Fibroblast of lung (primary cell): ENCODE measurements around the gene R3HDM4. TPM values are rescaled to one million over a fixed set of nuclear protein-coding genes. Genes with fewer than 3 reads are reported as not detected.

ENCODE experiments used
- DNase-seq, 2 donors: peaks; one replicate each; pipeline versions ENCODE4 v3.0.0 to v3.0.0-alpha.2; 2010; ENCODE audit warnings: low read depth in 2 of 2
- H2AFZ ChIP-seq: 2 replicates; pipeline ENCODE4 v1.5.1; 2012; ENCODE audit warnings: low read length, control low read depth, inconsistent platforms
- H3K27ac ChIP-seq: 2 replicates; pipeline ENCODE4 v1.5.1; 2011; ENCODE audit warnings: low read length, control low read depth; ENCODE audit not compliant: insufficient read depth
- H3K27me3 ChIP-seq: 2 replicates; pipeline ENCODE4 v1.5.1; 2011; ENCODE audit warnings: mild to moderate bottlenecking, low read length; ENCODE audit not compliant: control insufficient read depth, insufficient read depth
- H3K36me3 ChIP-seq: 2 replicates; pipeline ENCODE4 v1.5.1; 2011; ENCODE audit warnings: low read length; ENCODE audit not compliant: control insufficient read depth, insufficient read depth
- H3K4me1 ChIP-seq: 2 replicates; pipeline ENCODE4 v1.5.1; 2011; ENCODE audit warnings: low read length; ENCODE audit not compliant: control insufficient read depth, insufficient read depth; ENCODE audit errors: extremely low read depth
- H3K4me2 ChIP-seq: 2 replicates; pipeline ENCODE4 v1.5.1; 2011; ENCODE audit warnings: low read length, control low read depth; ENCODE audit not compliant: insufficient read depth; ENCODE audit errors: extremely low read depth
- H3K4me3 ChIP-seq, 4 experiments: fragments of 200-600 bp in 1 of 4; sonication (generic) in 1 of 4; replicated peaks in 1 of 4; 2 replicates each; pipeline ENCODE4 v1.5.1; 2011 to 2016; ENCODE audit warnings: low read length in 4 of 4, low read depth in 3 of 4, mild to moderate bottlenecking in 3 of 4, control low read depth in 2 of 4, inconsistent platforms in 1 of 4, mixed read lengths in 1 of 4; ENCODE audit not compliant: insufficient read depth in 1 of 4; ENCODE audit errors: control extremely low read depth in 1 of 4
- H3K79me2 ChIP-seq: 2 replicates; pipeline ENCODE4 v1.5.1; 2012; ENCODE audit warnings: mild to moderate bottlenecking, low read length, inconsistent platforms; ENCODE audit not compliant: control insufficient read depth, insufficient read depth
- H3K9ac ChIP-seq: 2 replicates; pipeline ENCODE4 v1.5.1; 2011; ENCODE audit warnings: mild to moderate bottlenecking, low read length, control low read depth; ENCODE audit not compliant: insufficient read depth
- H3K9me3 ChIP-seq: 2 replicates; pipeline ENCODE4 v1.5.1; 2012; ENCODE audit warnings: low read depth, low read length; ENCODE audit not compliant: control insufficient read depth, insufficient read depth
- H4K20me1 ChIP-seq: 2 replicates; pipeline ENCODE4 v1.5.1; 2011; ENCODE audit warnings: low read length; ENCODE audit not compliant: control insufficient read depth, insufficient read depth; ENCODE audit errors: extremely low read depth
- EZH2 ChIP-seq: IDR thresholded peaks from 2 replicates; pipeline ENCODE4 v1.5.1; 2012; ENCODE audit warnings: low read length, control low read depth, mild to moderate bottlenecking; ENCODE audit errors: missing control alignments
- polyA plus RNA-seq, 2 donors: library from polyadenylated mRNA; depleted of rRNA in 1 of 2; stranded (reverse) in 1 of 2; unstranded in 1 of 2; fragments of >200 nt; gene quantifications; 2 replicates each; pipeline ENCODE4 v1.2.1, GENCODE V29; 2011 to 2012; ENCODE audit warnings: missing spikeins in 1 of 2
- total RNA-seq: library from RNA; depleted of rRNA; stranded (reverse); fragments of >200 nt; gene quantifications from 2 replicates; pipeline ENCODE4 v1.2.1, GENCODE V29; 2014
- TF ChIP-seq, protein P1 (sequence below), 2 donors: IDR thresholded peaks in 1 of 2; conservative IDR thresholded peaks in 1 of 2; 1 replicate in 1 of 2; 2 replicates in 1 of 2; pipeline ENCODE4 v1.5.1; 2011 to 2012; ENCODE audit warnings: low read length in 2 of 2, control low read depth in 1 of 2, inconsistent platforms in 1 of 2, low read depth in 1 of 2, mild to moderate bottlenecking in 1 of 2

R3HDM4 gene
- total and polyA plus RNA-seq, 2 donors (not counting 1 experiment from before 2014, with no cell fraction given) = 13.2 to 25.5 TPM

GRCh38 chr19:876780-877314, 36.2 kb downstream of the R3HDM4 start:
- Histone ChIP-seq H4K20me1 (no peaks in the 10 kb centered on the region), H3K4me2 (no peak overlapping the region), H3K79me2 (no peaks in the 10 kb centered on the region), H3K27me3 (no peaks in the 10 kb centered on the region), H3K4me3 (no peak overlapping the region), H2AFZ (no peak overlapping the region), H3K27ac (no peak overlapping the region), H3K9me3 (no peaks in the 10 kb centered on the region), H3K4me1 (no peaks in the 10 kb centered on the region), H3K9ac (no peak overlapping the region), H3K36me3 (peaks cover 32% of the 10 kb centered on the region)
- TF ChIP-seq, protein P1, sequence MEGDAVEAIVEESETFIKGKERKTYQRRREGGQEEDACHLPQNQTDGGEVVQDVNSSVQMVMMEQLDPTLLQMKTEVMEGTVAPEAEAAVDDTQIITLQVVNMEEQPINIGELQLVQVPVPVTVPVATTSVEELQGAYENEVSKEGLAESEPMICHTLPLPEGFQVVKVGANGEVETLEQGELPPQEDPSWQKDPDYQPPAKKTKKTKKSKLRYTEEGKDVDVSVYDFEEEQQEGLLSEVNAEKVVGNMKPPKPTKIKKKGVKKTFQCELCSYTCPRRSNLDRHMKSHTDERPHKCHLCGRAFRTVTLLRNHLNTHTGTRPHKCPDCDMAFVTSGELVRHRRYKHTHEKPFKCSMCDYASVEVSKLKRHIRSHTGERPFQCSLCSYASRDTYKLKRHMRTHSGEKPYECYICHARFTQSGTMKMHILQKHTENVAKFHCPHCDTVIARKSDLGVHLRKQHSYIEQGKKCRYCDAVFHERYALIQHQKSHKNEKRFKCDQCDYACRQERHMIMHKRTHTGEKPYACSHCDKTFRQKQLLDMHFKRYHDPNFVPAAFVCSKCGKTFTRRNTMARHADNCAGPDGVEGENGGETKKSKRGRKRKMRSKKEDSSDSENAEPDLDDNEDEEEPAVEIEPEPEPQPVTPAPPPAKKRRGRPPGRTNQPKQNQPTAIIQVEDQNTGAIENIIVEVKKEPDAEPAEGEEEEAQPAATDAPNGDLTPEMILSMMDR (conservative IDR thresholded peaks at IDR 0.05 in 1 of 2, IDR thresholded peaks at IDR 0.05 in 1 of 2; ENCODE audit: low read depth in 1 of 2, low read length in 2 of 2) = no peak
- TF ChIP-seq EZH2 = no peak
- no peak for DNase-seq

- H3K4me1 ChIP-seq = no peaks in the 10 kb centered on the region
- H4K20me1 ChIP-seq = no peaks in the 10 kb centered on the region
- no peak for DNase-seq
- no peak overlapping the region for H3K4me2 ChIP-seq
- no peak overlapping the region for H2AFZ ChIP-seq
- no peak overlapping the region for H3K9ac ChIP-seq
- H3K36me3 ChIP-seq = peaks cover 26% of the 10 kb centered on the region
- no peak overlapping the region for H3K27ac ChIP-seq
- TF ChIP-seq, protein P1 (conservative IDR thresholded peaks at IDR 0.05 in 1 of 2, IDR thresholded peaks at IDR 0.05 in 1 of 2; ENCODE audit: low read depth in 1 of 2, low read length in 2 of 2) = no peak
- TF ChIP-seq EZH2 = no peak
- no peaks in the 10 kb centered on the region for H3K79me2 ChIP-seq
- H3K9me3 ChIP-seq = no peaks in the 10 kb centered on the region
- no peak overlapping the region for H3K4me3 ChIP-seq
- H3K27me3 ChIP-seq = no peaks in the 10 kb centered on the region
Observed at GRCh38 chr19:876089-876488, 36.9 kb downstream of the R3HDM4 start.

- no peak for DNase-seq
- no peaks in the 10 kb centered on the region for H3K4me1 ChIP-seq
- no peak overlapping the region for H3K4me3 ChIP-seq
- H3K9me3 ChIP-seq = no peaks in the 10 kb centered on the region
- no peaks in the 10 kb centered on the region for H3K79me2 ChIP-seq
- H3K4me2 ChIP-seq = no peak overlapping the region
- H3K9ac ChIP-seq = no peak overlapping the region
- peaks cover 23% of the 10 kb centered on the region for H3K36me3 ChIP-seq
- no peak overlapping the region for H2AFZ ChIP-seq
- H4K20me1 ChIP-seq = no peaks in the 10 kb centered on the region
- H3K27me3 ChIP-seq = no peaks in the 10 kb centered on the region
- no peak overlapping the region for H3K27ac ChIP-seq
- no peak for TF ChIP-seq EZH2
- TF ChIP-seq, protein P1 (conservative IDR thresholded peaks at IDR 0.05 in 1 of 2, IDR thresholded peaks at IDR 0.05 in 1 of 2; ENCODE audit: low read depth in 1 of 2, low read length in 2 of 2) = no peak
Observed at GRCh38 chr19:875265-875879, 37.6 kb downstream of the R3HDM4 start.
